Kidney epithelial cell (primary cell): ENCODE data around the gene ANXA6. TPM values are rescaled to one million over a fixed set of nuclear protein-coding genes. Genes with fewer than 3 reads are reported as not detected.

Experiments used
- DNase-seq: peaks from one replicate; pipeline ENCODE4 v3.0.0-alpha.2; 2010; ENCODE audit warnings: low read depth
- H3K27me3 ChIP-seq: 2 replicates; pipeline ENCODE4 v1.6.0; 2011; ENCODE audit warnings: low read length; ENCODE audit not compliant: control insufficient read depth, insufficient read depth
- H3K36me3 ChIP-seq: 2 replicates; pipeline ENCODE4 v1.5.1; 2011; ENCODE audit warnings: low read length; ENCODE audit not compliant: control insufficient read depth, insufficient read depth
- H3K4me3 ChIP-seq: 2 replicates; pipeline ENCODE4 v1.5.1; 2011; ENCODE audit warnings: low read depth, mild to moderate bottlenecking, control low read depth, low read length
- total RNA-seq: library from RNA; depleted of rRNA; stranded (reverse); fragments of >200 nt; gene quantifications from 2 replicates; pipeline ENCODE4 v1.2.3, GENCODE V29; 2015
- TF ChIP-seq, protein P1 (sequence below): IDR thresholded peaks from 2 replicates; pipeline ENCODE4 v1.5.1; 2011; ENCODE audit warnings: mild to moderate bottlenecking, moderate library complexity, low read length, control low read depth, inconsistent platforms; ENCODE audit not compliant: insufficient read depth, poor library complexity, severe bottlenecking

ANXA6 gene
- total RNA-seq, 1 donor from 2014 or later, result 59.9 TPM

DNA sequence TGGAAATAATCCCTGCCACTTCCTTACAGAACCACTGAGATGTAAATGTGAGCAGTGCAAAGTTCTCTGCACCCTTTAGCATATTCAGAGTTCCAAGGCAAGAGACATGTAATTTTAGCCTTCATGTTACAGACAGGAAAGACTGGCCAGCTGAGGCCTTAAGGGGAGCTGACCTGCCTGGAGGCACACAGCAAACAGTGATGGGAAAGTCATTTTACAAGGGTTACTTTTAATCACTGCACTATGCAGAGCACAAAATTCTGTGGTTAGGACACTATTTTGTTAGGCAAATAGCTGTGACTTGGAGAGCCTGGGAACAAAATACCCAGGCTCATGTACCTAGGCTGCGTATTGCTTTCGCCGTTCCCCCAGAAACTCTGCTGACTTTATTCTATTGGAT lies 46.6 kb downstream of the ANXA6 start:
- TF ChIP-seq, protein P1, sequence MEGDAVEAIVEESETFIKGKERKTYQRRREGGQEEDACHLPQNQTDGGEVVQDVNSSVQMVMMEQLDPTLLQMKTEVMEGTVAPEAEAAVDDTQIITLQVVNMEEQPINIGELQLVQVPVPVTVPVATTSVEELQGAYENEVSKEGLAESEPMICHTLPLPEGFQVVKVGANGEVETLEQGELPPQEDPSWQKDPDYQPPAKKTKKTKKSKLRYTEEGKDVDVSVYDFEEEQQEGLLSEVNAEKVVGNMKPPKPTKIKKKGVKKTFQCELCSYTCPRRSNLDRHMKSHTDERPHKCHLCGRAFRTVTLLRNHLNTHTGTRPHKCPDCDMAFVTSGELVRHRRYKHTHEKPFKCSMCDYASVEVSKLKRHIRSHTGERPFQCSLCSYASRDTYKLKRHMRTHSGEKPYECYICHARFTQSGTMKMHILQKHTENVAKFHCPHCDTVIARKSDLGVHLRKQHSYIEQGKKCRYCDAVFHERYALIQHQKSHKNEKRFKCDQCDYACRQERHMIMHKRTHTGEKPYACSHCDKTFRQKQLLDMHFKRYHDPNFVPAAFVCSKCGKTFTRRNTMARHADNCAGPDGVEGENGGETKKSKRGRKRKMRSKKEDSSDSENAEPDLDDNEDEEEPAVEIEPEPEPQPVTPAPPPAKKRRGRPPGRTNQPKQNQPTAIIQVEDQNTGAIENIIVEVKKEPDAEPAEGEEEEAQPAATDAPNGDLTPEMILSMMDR, result no peak
- no peaks in the 10 kb centered on the region for H3K27me3 ChIP-seq
- H3K36me3 ChIP-seq, result peaks cover 2% of the 10 kb centered on the region
- no peak for DNase-seq
- no peak overlapping the region for H3K4me3 ChIP-seq

DNA sequence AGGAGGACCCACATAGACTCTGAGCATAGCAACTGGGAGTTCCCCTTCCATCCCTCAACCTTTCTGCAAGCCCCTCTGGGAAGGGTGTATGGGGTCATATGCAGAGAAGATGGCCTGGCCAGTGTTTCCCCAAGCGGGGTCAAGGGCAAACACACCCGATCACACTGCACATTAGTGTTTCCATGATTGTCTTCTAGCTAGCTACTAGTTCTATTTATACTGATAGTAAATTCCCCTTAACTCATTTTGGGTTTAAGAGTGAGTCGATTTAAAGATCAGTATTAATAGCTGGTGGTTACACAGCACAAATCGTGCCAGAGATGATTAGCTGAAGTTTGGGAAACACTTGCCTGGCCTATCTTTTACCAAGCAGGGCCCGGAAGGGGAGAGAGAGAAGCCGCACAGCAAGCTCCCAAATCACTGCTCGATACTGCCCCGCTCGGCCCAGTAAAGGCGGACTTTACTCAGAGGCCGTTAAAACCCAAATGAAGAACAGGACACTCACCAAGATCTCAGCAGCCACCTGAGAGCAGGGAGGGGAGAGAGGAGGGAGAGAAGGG lies 47.4 kb downstream of the ANXA6 start:
- Histone ChIP-seq H3K36me3 (peaks cover 2% of the 10 kb centered on the region), H3K27me3 (no peaks in the 10 kb centered on the region), H3K4me3 (no peak overlapping the region)
- TF ChIP-seq, protein P1, result no peak
- DNase-seq, result no peak

DNA sequence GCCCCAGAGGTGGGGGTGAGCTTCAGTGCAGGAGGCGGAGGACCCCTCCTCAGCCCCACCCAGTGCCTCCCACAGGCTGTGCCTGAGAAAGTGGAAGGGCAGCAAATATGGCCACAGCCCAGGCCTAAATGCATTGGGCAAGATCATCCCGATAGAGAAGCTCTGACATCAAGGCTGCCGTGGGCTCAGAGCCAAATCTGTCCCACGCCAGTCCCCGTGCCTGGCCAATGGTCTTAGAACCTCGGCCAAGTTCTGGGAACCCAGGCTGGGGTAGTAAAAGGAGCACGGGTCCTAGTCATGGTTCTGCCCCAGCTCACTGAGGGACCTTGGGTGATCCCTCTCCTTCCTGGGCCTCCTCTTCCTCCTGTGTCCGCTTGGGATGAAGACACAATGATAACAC lies 49.0 kb downstream of the ANXA6 start:
- H3K4me3 ChIP-seq, result no peak overlapping the region
- no peaks in the 10 kb centered on the region for H3K27me3 ChIP-seq
- no peak for DNase-seq
- peaks cover 5% of the 10 kb centered on the region for H3K36me3 ChIP-seq
- TF ChIP-seq, protein P1, result no peak

DNA sequence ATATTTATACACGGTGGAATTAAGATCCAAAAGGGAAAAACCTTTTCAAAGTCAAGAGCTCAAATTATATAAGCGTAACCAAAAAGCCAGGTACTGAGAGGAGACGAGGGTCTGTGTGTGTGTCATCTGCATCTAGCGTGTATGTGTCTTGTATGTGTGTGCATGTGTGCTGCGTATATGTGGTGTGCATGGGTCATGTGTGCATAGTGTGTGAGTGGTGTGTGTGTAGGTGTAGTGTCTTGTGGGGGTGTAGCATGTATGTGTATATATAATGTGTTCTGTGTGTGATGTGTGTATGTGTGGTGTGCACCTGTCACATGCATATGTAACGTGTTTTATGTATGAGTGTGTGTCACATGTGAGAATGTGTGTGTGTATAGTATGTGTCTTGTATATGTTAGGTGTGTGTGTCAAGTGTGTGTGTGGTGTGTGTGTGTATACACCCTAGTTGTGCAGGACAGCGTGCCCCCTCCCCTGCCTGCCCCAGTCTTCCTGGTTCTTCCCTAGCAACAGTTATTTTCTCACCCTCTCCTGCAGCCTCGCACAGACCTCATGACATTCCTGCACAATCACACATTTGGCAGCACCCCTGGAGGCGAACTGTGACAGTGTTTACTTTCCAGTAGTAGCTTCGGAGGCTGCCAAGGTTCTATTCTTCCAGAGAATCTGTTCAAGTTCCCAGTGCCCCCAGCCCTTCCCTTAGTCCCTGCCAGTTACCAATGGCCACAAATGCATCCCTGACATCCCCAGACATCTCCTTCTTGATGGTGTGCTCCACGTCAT lies 49.6 kb downstream of the ANXA6 start:
- Histone ChIP-seq H3K36me3 (peaks cover 5% of the 10 kb centered on the region), H3K4me3 (no peak overlapping the region), H3K27me3 (no peaks in the 10 kb centered on the region)
- no peak for DNase-seq
- TF ChIP-seq, protein P1, result no peak

DNA sequence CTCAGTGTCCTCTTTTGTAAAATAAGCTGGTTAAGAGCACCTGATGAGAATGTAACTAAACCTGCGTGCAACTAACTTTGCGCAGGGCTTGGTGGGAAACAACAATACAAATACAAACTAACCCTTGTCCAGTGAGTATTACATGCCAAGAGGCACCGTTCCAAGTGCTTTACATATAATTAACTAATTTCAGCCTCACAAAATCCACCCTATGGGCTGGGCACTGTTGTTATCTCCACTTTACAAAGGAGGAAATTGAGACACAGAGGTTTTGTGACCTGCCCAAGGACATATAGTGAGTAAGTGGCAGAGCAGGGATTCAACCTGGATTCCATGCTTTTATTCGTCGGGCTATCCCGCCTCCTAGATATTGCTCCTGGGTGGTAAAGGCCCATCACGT lies 50.5 kb downstream of the ANXA6 start:
- no peak for DNase-seq
- Histone ChIP-seq H3K27me3 (no peaks in the 10 kb centered on the region), H3K4me3 (no peak overlapping the region), H3K36me3 (peaks cover 5% of the 10 kb centered on the region)
- TF ChIP-seq, protein P1, result no peak
